Measurements from ENCODE around the gene OPN1MW3.
"Not testable (repeated sequence)": the region's sequence is repeated elsewhere in the genome, so short reads cannot be mapped to it uniquely, and the experiment has no call there.

Gene OPN1MW3

DNA sequence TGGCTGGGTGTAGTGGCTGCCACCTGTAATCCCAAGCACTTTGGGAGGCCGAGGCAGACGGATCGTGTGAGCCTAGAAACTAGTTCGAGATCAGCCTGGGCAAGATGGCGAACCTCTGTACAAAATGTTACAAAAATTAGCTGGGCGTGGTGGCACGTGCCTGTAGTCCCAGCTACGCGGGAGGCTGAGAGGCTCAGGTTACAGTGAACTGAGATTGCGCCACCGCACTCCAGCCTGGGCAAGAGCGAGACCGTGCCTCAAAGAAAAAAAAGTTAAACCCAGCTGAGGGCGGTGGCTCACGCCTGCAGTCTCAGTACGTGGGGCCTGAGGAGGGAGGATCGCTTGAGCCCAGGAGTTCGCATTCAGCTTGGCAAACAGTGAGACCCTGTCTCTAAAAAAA lies 39.3 kb downstream of the OPN1MW3 start:
- DNase-seq, result no peak

- DNase-seq, result no peak
Observed at GRCh38 chrX:154298312-154298711, 40.9 kb downstream of the OPN1MW3 start.

DNA sequence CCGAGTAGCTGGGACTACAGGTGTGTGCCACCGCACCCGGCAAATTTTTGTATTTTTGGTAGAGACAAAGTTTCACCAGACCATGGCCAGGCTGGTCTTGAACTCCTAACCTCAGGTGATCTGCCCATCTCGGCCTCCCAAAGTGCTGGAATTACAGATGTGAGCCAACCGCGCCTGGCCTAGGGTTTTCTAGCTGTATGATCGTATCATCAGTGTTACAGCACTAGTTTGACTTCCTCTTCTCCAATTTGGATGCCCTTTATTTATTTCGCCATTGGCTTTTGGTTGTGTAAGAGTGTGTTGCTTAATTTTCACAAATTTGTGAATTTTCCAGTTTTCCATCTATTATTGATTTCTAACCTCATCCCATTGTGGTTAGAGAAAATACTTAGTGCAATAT lies 43.4 kb downstream of the OPN1MW3 start:
- no peak for DNase-seq

DNA sequence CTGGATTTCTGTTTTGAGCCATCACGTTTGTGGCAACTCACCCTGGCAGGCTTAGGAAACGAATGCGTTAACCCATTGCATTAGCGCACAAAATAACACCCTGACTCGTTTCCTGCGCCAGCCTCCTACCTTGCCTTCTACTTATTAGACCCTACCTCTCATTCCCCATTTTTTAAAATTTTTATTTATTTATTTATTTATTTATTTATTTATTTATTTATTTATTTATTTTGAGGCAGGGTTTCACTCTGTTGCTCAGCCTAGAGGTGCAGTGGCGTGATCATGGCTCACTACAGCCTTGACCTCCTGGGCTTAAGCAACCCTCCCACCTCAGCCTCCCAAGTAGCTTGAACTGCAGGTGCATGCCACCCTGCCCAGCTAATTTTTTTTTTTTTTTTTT lies 45.6 kb downstream of the OPN1MW3 start:
- DNase-seq, result not testable (repeated sequence)

DNA sequence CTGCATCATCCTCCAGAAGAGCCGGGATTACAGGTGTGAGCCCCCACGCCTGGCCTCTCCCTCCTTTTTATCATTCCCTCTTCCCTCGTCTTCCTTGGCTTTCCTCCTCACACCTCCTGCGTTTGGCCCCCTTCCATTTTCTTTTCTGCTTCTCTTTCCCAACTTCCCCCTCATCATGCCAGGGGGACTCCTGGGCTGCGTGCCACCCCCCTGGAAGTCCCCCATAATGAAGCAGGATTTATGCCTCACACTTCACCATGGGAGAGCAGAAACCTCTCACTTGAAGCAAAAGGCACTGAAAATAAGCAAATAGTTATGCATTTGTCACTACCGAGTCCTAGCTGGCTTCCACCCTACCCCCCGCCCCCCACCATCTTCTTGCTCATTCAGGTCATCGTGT lies 46.1 kb downstream of the OPN1MW3 start:
- DNase-seq, result no peak

DNA sequence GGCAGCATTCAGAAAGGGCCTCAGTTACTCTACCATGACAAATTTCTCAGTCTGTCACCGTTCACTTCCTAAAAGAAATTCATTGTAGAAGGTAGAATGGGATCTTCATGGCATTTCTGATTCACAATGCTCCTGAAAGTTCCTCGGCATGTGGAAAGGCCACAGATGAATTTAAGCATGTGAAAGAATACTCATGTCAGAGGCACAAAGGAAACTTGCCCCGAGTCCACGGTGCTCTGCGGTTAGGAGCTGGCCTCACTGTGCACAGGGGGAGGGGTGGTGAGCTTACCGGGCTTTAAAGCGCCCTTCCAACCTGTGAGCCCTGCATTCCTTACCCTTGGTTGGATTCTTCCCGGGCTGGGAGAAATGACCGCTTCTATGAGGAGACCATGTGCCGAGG lies 47.5 kb downstream of the OPN1MW3 start:
- DNase-seq, result no peak

DNA sequence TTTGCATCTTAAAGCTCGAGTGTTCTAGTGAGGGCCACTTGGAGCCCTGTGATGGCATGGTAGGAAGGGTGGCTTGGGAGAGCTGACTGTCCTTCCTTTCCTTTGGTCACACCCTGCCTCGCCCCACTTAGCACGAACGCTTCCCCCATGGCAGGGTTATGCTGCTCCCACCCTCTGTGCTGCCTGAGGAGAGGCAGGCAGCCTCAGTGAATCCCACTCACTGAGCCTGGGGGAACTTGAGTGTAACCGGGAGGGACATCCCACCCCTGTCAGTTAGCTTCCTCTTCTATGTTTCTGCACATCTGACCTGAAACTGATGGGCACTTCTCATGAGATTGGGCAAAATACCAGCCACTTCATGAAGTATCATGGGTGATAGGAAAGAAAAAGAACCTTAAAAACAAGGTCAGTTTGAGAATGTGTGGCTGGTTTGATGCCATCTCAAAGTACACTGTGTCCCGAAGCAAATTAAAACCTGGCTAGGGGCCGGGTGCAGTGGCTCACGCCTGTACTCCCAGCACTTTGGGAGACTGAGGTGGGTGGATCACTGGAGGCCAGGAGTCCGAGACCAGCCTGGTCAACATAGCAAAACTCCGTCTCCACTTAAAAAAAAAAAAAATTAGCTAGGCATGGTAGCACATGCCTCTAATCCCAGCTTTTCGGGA lies 48.3 kb downstream of the OPN1MW3 start:
- DNase-seq, result no peak

- no peak for DNase-seq
Observed at GRCh38 chrX:154307202-154307601, 49.8 kb downstream of the OPN1MW3 start.

- DNase-seq, result peak; percentile 11
Observed at GRCh38 chrX:154308108-154308946, 50.9 kb downstream of the OPN1MW3 start.

GRCh38 chrX:154309041-154309775 lies 51.8 kb downstream of the OPN1MW3 start:
- no peak for DNase-seq

DNA sequence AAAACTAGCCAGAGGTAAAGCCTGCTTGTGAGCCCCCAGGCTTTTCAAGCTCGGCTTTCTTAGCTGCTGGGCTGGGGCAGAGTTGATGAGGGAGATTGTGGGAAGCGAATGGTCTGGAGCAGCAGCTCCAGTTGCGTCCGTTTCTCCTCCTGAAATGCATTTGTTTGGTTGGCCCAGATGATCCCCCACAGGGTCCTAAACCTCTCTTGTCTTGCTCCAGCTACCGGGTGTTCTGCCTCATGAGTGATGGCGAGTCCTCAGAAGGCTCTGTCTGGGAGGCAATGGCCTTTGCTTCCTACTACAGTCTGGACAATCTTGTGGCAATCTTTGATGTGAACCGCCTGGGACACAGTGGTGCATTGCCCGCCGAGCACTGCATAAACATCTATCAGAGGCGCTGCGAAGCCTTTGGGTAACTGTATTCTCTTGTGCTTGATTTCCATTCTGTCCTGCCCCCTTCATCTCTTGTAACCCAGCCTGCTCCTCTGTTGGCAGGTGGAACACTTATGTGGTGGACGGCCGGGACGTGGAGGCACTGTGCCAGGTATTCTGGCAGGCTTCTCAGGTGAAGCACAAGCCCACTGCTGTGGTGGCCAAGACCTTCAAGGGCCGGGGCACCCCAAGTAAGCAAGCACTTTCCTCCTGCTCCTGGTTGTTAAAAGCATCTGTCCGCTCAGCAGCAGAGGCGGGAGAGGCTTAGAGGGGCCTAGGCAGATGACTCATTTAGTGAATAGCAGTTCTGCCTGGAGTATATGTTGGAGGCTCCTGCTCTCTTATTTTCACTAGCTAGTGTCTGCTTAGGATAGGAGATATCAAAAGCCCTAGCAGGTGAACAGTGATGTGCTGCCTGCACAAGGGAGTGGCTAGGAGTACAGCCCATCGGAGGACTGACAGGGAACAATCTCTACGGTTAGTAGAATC lies 53.5 kb downstream of the OPN1MW3 start:
- no peak for DNase-seq

- DNase-seq, result no peak
Observed at GRCh38 chrX:154312116-154312515, 54.7 kb downstream of the OPN1MW3 start.

GRCh38 chrX:154313147-154313546 lies 55.8 kb downstream of the OPN1MW3 start:
- DNase-seq, result no peak

- no peak for DNase-seq
Observed at GRCh38 chrX:154315416-154315815, 58.0 kb downstream of the OPN1MW3 start.

GRCh38 chrX:154317391-154317995 lies 60.1 kb downstream of the OPN1MW3 start:
- DNase-seq, result no peak

DNA sequence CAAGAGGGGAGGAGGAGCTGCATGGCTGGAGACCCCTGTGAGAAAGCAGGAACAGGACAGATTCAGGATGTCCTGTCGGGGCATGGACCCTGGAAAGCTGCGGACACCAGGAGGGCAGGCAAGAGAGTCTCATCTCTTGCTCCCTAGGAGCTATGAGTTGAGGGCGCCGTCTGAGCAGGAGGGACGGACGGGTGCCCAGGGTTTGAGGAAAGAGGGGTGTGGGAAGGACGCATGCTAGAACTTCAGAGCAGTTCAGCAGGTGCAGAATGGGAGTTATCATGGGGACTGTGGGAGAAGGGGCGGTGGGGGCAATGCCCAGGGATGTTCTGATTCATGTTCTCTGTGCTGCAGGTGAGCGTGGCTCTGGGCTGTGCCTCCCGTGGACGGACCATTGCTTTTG lies 63.0 kb downstream of the OPN1MW3 start:
- no peak for DNase-seq
